HG03460 (cell line): ENCODE results near the gene HFE.
"Not testable (repeated sequence)": the region's sequence is repeated elsewhere in the genome, so short reads cannot be mapped to it uniquely, and the experiment has no call there.

Source experiments
- ATAC-seq: cut with Tn5 transposase; IDR thresholded peaks from one replicate; pipeline ENCODE4 v1.9.1; 2021; ENCODE audit not compliant: unreplicated experiment

Gene HFE

GRCh38 chr6:26105842-26106241 is 18.6 kb downstream of the HFE start:
- ATAC-seq, result no peak

- ATAC-seq, result no peak
Measured at GRCh38 chr6:26107935-26108334, 20.7 kb downstream of the HFE start.

GRCh38 chr6:26109772-26110171 is 22.5 kb downstream of the HFE start:
- ATAC-seq, result no peak

- no peak for ATAC-seq
Measured at GRCh38 chr6:26113570-26113969, 26.3 kb downstream of the HFE start.

GRCh38 chr6:26115226-26115625 is 28.0 kb downstream of the HFE start:
- ATAC-seq, result no peak

GRCh38 chr6:26116267-26116666 is 29.0 kb downstream of the HFE start:
- ATAC-seq, result no peak

- ATAC-seq, result no peak
Measured at GRCh38 chr6:26118999-26119398, 31.8 kb downstream of the HFE start.

GRCh38 chr6:26120115-26120514 is 32.9 kb downstream of the HFE start:
- not testable (repeated sequence) for ATAC-seq

GRCh38 chr6:26120807-26121140 is 33.5 kb downstream of the HFE start:
- no peak for ATAC-seq

GRCh38 chr6:26121141-26122004 is 34.1 kb downstream of the HFE start:
- no peak for ATAC-seq

- ATAC-seq, result no peak
Measured at GRCh38 chr6:26122005-26122388, 34.8 kb downstream of the HFE start.

- no peak for ATAC-seq
Measured at GRCh38 chr6:26122402-26122792, 35.2 kb downstream of the HFE start.

GRCh38 chr6:26122793-26123674 is 35.8 kb downstream of the HFE start:
- ATAC-seq, result peak; percentile 49

- ATAC-seq, result peak; percentile 5
Measured at GRCh38 chr6:26123675-26123946, 36.4 kb downstream of the HFE start.

GRCh38 chr6:26123947-26124780 is 36.9 kb downstream of the HFE start:
- ATAC-seq, result peak; percentile 63

- no peak for ATAC-seq
Measured at GRCh38 chr6:26124781-26125685, 37.8 kb downstream of the HFE start.

GRCh38 chr6:26126394-26127235 is 39.4 kb downstream of the HFE start:
- no peak for ATAC-seq

GRCh38 chr6:26128013-26128771 is 41.0 kb downstream of the HFE start:
- no peak for ATAC-seq

- no peak for ATAC-seq
Measured at GRCh38 chr6:26129656-26130055, 42.4 kb downstream of the HFE start.
